ENCODE results near the gene CGNL1. TPM values are rescaled to one million over a fixed set of nuclear protein-coding genes. Genes with fewer than 3 reads are reported as not detected.

The CGNL1 gene
- total and polyA plus RNA-seq, 10 of the 15 experiments (the other 5 are each of a cell fraction or from before 2014, with no cell fraction given) = under 0.01 to 0.27 (median 0.04) TPM; not detected in 3

GRCh38 chr15:57516327-57517029 is 140.2 kb downstream of the CGNL1 start (continued):
- TF ChIP-seq, protein P1, sequence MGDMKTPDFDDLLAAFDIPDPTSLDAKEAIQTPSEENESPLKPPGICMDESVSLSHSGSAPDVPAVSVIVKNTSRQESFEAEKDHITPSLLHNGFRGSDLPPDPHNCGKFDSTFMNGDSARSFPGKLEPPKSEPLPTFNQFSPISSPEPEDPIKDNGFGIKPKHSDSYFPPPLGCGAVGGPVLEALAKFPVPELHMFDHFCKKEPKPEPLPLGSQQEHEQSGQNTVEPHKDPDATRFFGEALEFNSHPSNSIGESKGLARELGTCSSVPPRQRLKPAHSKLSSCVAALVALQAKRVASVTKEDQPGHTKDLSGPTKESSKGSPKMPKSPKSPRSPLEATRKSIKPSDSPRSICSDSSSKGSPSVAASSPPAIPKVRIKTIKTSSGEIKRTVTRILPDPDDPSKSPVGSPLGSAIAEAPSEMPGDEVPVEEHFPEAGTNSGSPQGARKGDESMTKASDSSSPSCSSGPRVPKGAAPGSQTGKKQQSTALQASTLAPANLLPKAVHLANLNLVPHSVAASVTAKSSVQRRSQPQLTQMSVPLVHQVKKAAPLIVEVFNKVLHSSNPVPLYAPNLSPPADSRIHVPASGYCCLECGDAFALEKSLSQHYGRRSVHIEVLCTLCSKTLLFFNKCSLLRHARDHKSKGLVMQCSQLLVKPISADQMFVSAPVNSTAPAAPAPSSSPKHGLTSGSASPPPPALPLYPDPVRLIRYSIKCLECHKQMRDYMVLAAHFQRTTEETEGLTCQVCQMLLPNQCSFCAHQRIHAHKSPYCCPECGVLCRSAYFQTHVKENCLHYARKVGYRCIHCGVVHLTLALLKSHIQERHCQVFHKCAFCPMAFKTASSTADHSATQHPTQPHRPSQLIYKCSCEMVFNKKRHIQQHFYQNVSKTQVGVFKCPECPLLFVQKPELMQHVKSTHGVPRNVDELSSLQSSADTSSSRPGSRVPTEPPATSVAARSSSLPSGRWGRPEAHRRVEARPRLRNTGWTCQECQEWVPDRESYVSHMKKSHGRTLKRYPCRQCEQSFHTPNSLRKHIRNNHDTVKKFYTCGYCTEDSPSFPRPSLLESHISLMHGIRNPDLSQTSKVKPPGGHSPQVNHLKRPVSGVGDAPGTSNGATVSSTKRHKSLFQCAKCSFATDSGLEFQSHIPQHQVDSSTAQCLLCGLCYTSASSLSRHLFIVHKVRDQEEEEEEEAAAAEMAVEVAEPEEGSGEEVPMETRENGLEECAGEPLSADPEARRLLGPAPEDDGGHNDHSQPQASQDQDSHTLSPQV (IDR thresholded peaks at IDR 0.05) = no peak

GRCh38 chr15:57517030-57517671 is 140.8 kb downstream of the CGNL1 start:
- ChIA-PET SMC1A (ENCODE audit: uncharacterized antibody, unreplicated experiment) (no interaction called here), RAD21 (ENCODE audit: unreplicated experiment) (interaction anchor here (1.1 kb wide), 1 partner anchor 11 kb away, joined by 3 read pairs; no protein-coding TSS in a partner anchor), POLR2A (no interaction called here), CTCF (no interaction called here)
- 44% methylated on average over 6 of the region's 6 CpGs for WGBS (ENCODE audit: insufficient coverage, insufficient replicate concordance, low lambda C conversion rate, missing lambda C conversion rate)
- no peak overlapping the region for H3K27ac ChIP-seq (ENCODE audit: control insufficient read depth, insufficient read depth)
- ATAC-seq (no peak), DNase-seq (ENCODE audit: low read depth, low spot score) (no peak), FAIRE-seq (no peak)
- H3K9me3 ChIP-seq (replicated peaks; ENCODE audit: control insufficient read depth, insufficient read depth, low read length) = no peaks in the 10 kb centered on the region
- H3K27me3 ChIP-seq (replicated peaks in 1 of 2; ENCODE audit: control insufficient read depth in 2 of 2, insufficient read depth in 2 of 2, low read length in 1 of 2) = no peaks in the 10 kb centered on the region
- no peaks in the 10 kb centered on the region for H3K79me2 ChIP-seq (ENCODE audit: control insufficient read depth, insufficient read depth, low read length)
- no peak overlapping the region for H3K9ac ChIP-seq (ENCODE audit: control insufficient read depth, insufficient read depth, low read length)
- intact Hi-C loops (cut with micrococcal nuclease; ENCODE audit: unreplicated experiment) = no loop called here
- H3K4me2 ChIP-seq (ENCODE audit: control insufficient read depth, insufficient read depth) = no peak overlapping the region
- no TSS peak for BruUV-seq (replicated peaks)
- no peak overlapping the region for H2AFZ ChIP-seq (ENCODE audit: control insufficient read depth, low read depth, low read length)
- no peaks in the 10 kb centered on the region for H4K20me1 ChIP-seq (ENCODE audit: control insufficient read depth, insufficient read depth)
- H3K36me3 ChIP-seq (ENCODE audit: control insufficient read depth in 2 of 2, insufficient read depth in 2 of 2, low read length in 1 of 2) = no peaks in the 10 kb centered on the region
- H3K4me3 ChIP-seq = no peak overlapping the region
- H3K4me1 ChIP-seq (ENCODE audit: control insufficient read depth, insufficient read depth, low read length) = no peaks in the 10 kb centered on the region
- in situ Hi-C loops (cut with MboI) = no loop called here
- TF ChIP-seq ZNF24 (IDR thresholded peaks at IDR 0.05) = no peak
- no peak for TF ChIP-seq DPF2 (IDR thresholded peaks at IDR 0.05)
- no peak for TF ChIP-seq TCF3 (IDR thresholded peaks at IDR 0.05; ENCODE audit: borderline replicate concordance, insufficient read depth, low read depth, low read length)
- no peak for TF ChIP-seq NFXL1 (IDR thresholded peaks at IDR 0.05; ENCODE audit: borderline replicate concordance)
- TF ChIP-seq HDGF (IDR thresholded peaks at IDR 0.05) = no peak
- TF ChIP-seq NBN (IDR thresholded peaks at IDR 0.05) = no peak
- no peak for TF ChIP-seq WRNIP1 (IDR thresholded peaks at IDR 0.05; ENCODE audit: borderline replicate concordance, low read depth, low read length)
- no peak for TF ChIP-seq SMAD1 (IDR thresholded peaks at IDR 0.05; ENCODE audit: low read depth, partially characterized antibody)
- TF ChIP-seq, protein P2, sequence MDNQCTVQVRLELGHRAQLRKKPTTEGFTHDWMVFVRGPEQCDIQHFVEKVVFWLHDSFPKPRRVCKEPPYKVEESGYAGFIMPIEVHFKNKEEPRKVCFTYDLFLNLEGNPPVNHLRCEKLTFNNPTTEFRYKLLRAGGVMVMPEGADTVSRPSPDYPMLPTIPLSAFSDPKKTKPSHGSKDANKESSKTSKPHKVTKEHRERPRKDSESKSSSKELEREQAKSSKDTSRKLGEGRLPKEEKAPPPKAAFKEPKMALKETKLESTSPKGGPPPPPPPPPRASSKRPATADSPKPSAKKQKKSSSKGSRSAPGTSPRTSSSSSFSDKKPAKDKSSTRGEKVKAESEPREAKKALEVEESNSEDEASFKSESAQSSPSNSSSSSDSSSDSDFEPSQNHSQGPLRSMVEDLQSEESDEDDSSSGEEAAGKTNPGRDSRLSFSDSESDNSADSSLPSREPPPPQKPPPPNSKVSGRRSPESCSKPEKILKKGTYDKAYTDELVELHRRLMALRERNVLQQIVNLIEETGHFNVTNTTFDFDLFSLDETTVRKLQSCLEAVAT (IDR thresholded peaks at IDR 0.05) = no peak
- TF ChIP-seq, protein P3, sequence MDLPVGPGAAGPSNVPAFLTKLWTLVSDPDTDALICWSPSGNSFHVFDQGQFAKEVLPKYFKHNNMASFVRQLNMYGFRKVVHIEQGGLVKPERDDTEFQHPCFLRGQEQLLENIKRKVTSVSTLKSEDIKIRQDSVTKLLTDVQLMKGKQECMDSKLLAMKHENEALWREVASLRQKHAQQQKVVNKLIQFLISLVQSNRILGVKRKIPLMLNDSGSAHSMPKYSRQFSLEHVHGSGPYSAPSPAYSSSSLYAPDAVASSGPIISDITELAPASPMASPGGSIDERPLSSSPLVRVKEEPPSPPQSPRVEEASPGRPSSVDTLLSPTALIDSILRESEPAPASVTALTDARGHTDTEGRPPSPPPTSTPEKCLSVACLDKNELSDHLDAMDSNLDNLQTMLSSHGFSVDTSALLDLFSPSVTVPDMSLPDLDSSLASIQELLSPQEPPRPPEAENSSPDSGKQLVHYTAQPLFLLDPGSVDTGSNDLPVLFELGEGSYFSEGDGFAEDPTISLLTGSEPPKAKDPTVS (IDR thresholded peaks at IDR 0.05; ENCODE audit: low read depth, low read length) = no peak

Data from GM12878 (cell line).